Neuronal stem cell (in vitro differentiated cells): ENCODE measurements around the gene MROH2B.

Experiments used
- DNase-seq: peaks from one replicate; pipeline ENCODE4 v3.0.0-alpha.2; 2013; ENCODE audit warnings: low spot score
- H2AFZ ChIP-seq: one replicate; pipeline ENCODE4 v1.6.1; 2013; ENCODE audit warnings: mild to moderate bottlenecking, low read length, inconsistent platforms
- H2AK5ac ChIP-seq: 2 replicates; pipeline ENCODE4 v1.6.1; 2013; ENCODE audit warnings: low read depth, mild to moderate bottlenecking, inconsistent platforms, low read length, moderate library complexity, mixed read lengths
- H2BK120ac ChIP-seq: 2 replicates; pipeline ENCODE4 v1.6.1; 2013; ENCODE audit warnings: low read depth, mild to moderate bottlenecking, inconsistent platforms, low read length, moderate library complexity, mixed read lengths
- H2BK12ac ChIP-seq: one replicate; pipeline ENCODE4 v1.6.1; 2013; ENCODE audit warnings: low read length, inconsistent platforms
- H2BK15ac ChIP-seq: 2 replicates; pipeline ENCODE4 v1.6.1; 2013; ENCODE audit warnings: mild to moderate bottlenecking, low read length, inconsistent platforms, mixed read lengths
- H2BK5ac ChIP-seq: one replicate; pipeline ENCODE4 v1.6.1; 2013; ENCODE audit warnings: inconsistent platforms, mild to moderate bottlenecking, low read length, moderate library complexity
- H3K14ac ChIP-seq: one replicate; pipeline ENCODE4 v1.6.1; 2013; ENCODE audit warnings: low read length, inconsistent platforms
- H3K18ac ChIP-seq: 2 replicates; pipeline ENCODE4 v1.6.1; 2013; ENCODE audit warnings: low read length, inconsistent platforms
- H3K23ac ChIP-seq: 2 replicates; pipeline ENCODE4 v1.6.1; 2013; ENCODE audit warnings: low read depth, mild to moderate bottlenecking, mixed read lengths, low read length, inconsistent platforms; ENCODE audit not compliant: poor library complexity
- H3K27ac ChIP-seq: replicated peaks from 3 replicates; pipeline ENCODE4 v1.5.1; 2013; ENCODE audit warnings: low read length, inconsistent platforms
- H3K27me3 ChIP-seq, 3 experiments: 2 replicates each; pipeline ENCODE4 v1.6.1; 2013; ENCODE audit warnings: low read length in 3 of 3, mild to moderate bottlenecking in 2 of 3, inconsistent platforms in 1 of 3, low read depth in 1 of 3, mixed read lengths in 1 of 3, moderate library complexity in 1 of 3; ENCODE audit not compliant: control insufficient read depth in 3 of 3, insufficient read depth in 3 of 3
- H3K36me3 ChIP-seq, 2 donors: replicated peaks in 1 of 2; 2 replicates each; pipeline ENCODE4 v1.6.1; 2013; ENCODE audit warnings: low read length in 2 of 2; ENCODE audit not compliant: control insufficient read depth in 2 of 2, insufficient read depth in 2 of 2
- H3K4ac ChIP-seq: 2 replicates; pipeline ENCODE4 v1.6.1; 2013; ENCODE audit warnings: inconsistent platforms, mild to moderate bottlenecking, low read length, moderate library complexity
- H3K4me1 ChIP-seq, 2 donors: 1 replicate in 1 of 2; 2 replicates in 1 of 2; pipeline ENCODE4 v1.6.1; 2013; ENCODE audit warnings: low read length in 2 of 2, low read depth in 1 of 2; ENCODE audit not compliant: control insufficient read depth in 2 of 2, insufficient read depth in 1 of 2
- H3K4me2 ChIP-seq: one replicate; pipeline ENCODE4 v1.6.1; 2013; ENCODE audit warnings: mild to moderate bottlenecking, low read length, inconsistent platforms; ENCODE audit not compliant: insufficient read depth, poor library complexity, severe bottlenecking
- H3K4me3 ChIP-seq, 2 donors: 2 replicates each; pipeline ENCODE4 v1.5.1; 2013; ENCODE audit warnings: low read length in 2 of 2, mild to moderate bottlenecking in 2 of 2, inconsistent platforms in 1 of 2, moderate library complexity in 1 of 2
- H3K79me1 ChIP-seq: one replicate; pipeline ENCODE4 v1.6.1; 2013; ENCODE audit warnings: low read depth, mild to moderate bottlenecking, inconsistent platforms, low read length, moderate library complexity
- H3K9ac ChIP-seq: one replicate; pipeline ENCODE4 v1.6.1; 2013; ENCODE audit warnings: mild to moderate bottlenecking, low read depth, low read length, inconsistent platforms; ENCODE audit not compliant: poor library complexity
- H3K9me3 ChIP-seq, 2 donors: replicated peaks in 1 of 2; 2 replicates each; pipeline versions ENCODE3 to v1.6.1; 2013; ENCODE audit warnings: low read length in 2 of 2, mild to moderate bottlenecking in 2 of 2, inconsistent platforms in 1 of 2, low read depth in 1 of 2, mixed read lengths in 1 of 2, moderate library complexity in 1 of 2; ENCODE audit not compliant: control insufficient read depth in 2 of 2, insufficient read depth in 1 of 2
- H4K8ac ChIP-seq: one replicate; pipeline ENCODE4 v1.6.1; 2013; ENCODE audit warnings: low read depth, mild to moderate bottlenecking, inconsistent platforms, low read length, moderate library complexity
- H4K91ac ChIP-seq: one replicate; pipeline ENCODE4 v1.6.1; 2013; ENCODE audit warnings: low read length, low read depth, mild to moderate bottlenecking, inconsistent platforms; ENCODE audit not compliant: poor library complexity
- WGBS, 2 donors: extraction: QIAGEN DNeasy Blood & Tissue Kit; methylation state at CpG; one replicate each; pipeline ENCODE4 v1.1.7; 2013; ENCODE audit warnings: missing lambda C conversion rate in 2 of 2, mixed read lengths in 1 of 2; ENCODE audit not compliant: insufficient read length in 2 of 2, insufficient replicate concordance in 1 of 2; ENCODE audit errors: extremely low coverage in 2 of 2; 5-methylcytosine and 5-hydroxymethylcytosine counted together

The MROH2B gene

GRCh38 chr5:40999142-40999541 lies 72.0 kb downstream of the MROH2B start:
- Histone ChIP-seq H3K4me3 (no peak overlapping the region), H2BK5ac (no peak overlapping the region), H3K9ac (no peak overlapping the region), H3K4me1 (no peaks in the 10 kb centered on the region), H2AK5ac (no peak overlapping the region), H2BK12ac (no peak overlapping the region), H3K79me1 (no peaks in the 10 kb centered on the region), H4K8ac (no peak overlapping the region), H3K4ac (no peak overlapping the region), H3K9me3 (no peaks in the 10 kb centered on the region), H3K18ac (no peak overlapping the region), H3K4me2 (no peak overlapping the region), H4K91ac (no peak overlapping the region), H2AFZ (no peak overlapping the region), H2BK120ac (no peak overlapping the region), H3K23ac (no peak overlapping the region), H3K27ac (no peak overlapping the region), H3K27me3 (no peaks in the 10 kb centered on the region), H2BK15ac (no peak overlapping the region), H3K14ac (no peak overlapping the region), H3K36me3 (no peaks in the 10 kb centered on the region)
- no peak for DNase-seq
- no CpG with 5 or more reads among the region's 1 CpG for WGBS, 2 donors

- no peak overlapping the region for H2AFZ ChIP-seq
- no peak overlapping the region for H3K14ac ChIP-seq
- H3K79me1 ChIP-seq: no peaks in the 10 kb centered on the region
- no peaks in the 10 kb centered on the region for H3K36me3 ChIP-seq
- no peak overlapping the region for H3K23ac ChIP-seq
- no peak overlapping the region for H4K8ac ChIP-seq
- H3K4me1 ChIP-seq: no peaks in the 10 kb centered on the region
- H3K4ac ChIP-seq: no peak overlapping the region
- no peak overlapping the region for H2BK120ac ChIP-seq
- no peak overlapping the region for H3K27ac ChIP-seq
- no peak overlapping the region for H3K9ac ChIP-seq
- H2AK5ac ChIP-seq: no peak overlapping the region
- H2BK15ac ChIP-seq: no peak overlapping the region
- DNase-seq: no peak
- H4K91ac ChIP-seq: no peak overlapping the region
- no CpG with 5 or more reads among the region's 5 CpGs for WGBS, 2 donors
- H3K27me3 ChIP-seq: no peaks in the 10 kb centered on the region
- no peak overlapping the region for H3K4me2 ChIP-seq
- no peak overlapping the region for H3K4me3 ChIP-seq
- H3K18ac ChIP-seq: no peak overlapping the region
- no peak overlapping the region for H2BK12ac ChIP-seq
- no peaks in the 10 kb centered on the region for H3K9me3 ChIP-seq
- H2BK5ac ChIP-seq: no peak overlapping the region
Observed at GRCh38 chr5:40995801-40996586, 75.1 kb downstream of the MROH2B start.

- no peak overlapping the region for H2BK15ac ChIP-seq
- no peak overlapping the region for H2BK12ac ChIP-seq
- H4K8ac ChIP-seq: no peak overlapping the region
- H3K4me3 ChIP-seq: no peak overlapping the region
- no peak overlapping the region for H3K4ac ChIP-seq
- no peaks in the 10 kb centered on the region for H3K36me3 ChIP-seq
- no peaks in the 10 kb centered on the region for H3K4me1 ChIP-seq
- DNase-seq: no peak
- no peaks in the 10 kb centered on the region for H3K27me3 ChIP-seq
- no peak overlapping the region for H2AFZ ChIP-seq
- no peak overlapping the region for H3K9ac ChIP-seq
- no peak overlapping the region for H3K14ac ChIP-seq
- H3K23ac ChIP-seq: no peak overlapping the region
- H2BK120ac ChIP-seq: no peak overlapping the region
- no peaks in the 10 kb centered on the region for H3K79me1 ChIP-seq
- H3K4me2 ChIP-seq: no peak overlapping the region
- no peak overlapping the region for H2BK5ac ChIP-seq
- H2AK5ac ChIP-seq: no peak overlapping the region
- H3K9me3 ChIP-seq: no peaks in the 10 kb centered on the region
- no CpG with 5 or more reads among the region's 5 CpGs for WGBS, 2 donors
- H4K91ac ChIP-seq: no peak overlapping the region
- H3K18ac ChIP-seq: no peak overlapping the region
- H3K27ac ChIP-seq: no peak overlapping the region
Observed at GRCh38 chr5:40991981-40992559, 79.1 kb downstream of the MROH2B start.

GRCh38 chr5:40991168-40991980 lies 79.8 kb downstream of the MROH2B start:
- Histone ChIP-seq H4K91ac (no peak overlapping the region), H3K4me3 (no peak overlapping the region), H3K18ac (no peak overlapping the region), H4K8ac (no peak overlapping the region), H3K27me3 (no peaks in the 10 kb centered on the region), H3K4me1 (no peaks in the 10 kb centered on the region), H2BK12ac (no peak overlapping the region), H2BK15ac (no peak overlapping the region), H3K14ac (no peak overlapping the region), H3K9ac (no peak overlapping the region), H3K4me2 (no peak overlapping the region), H2AK5ac (no peak overlapping the region), H3K36me3 (no peaks in the 10 kb centered on the region), H3K4ac (no peak overlapping the region), H3K9me3 (no peaks in the 10 kb centered on the region), H3K23ac (no peak overlapping the region), H3K79me1 (no peaks in the 10 kb centered on the region), H3K27ac (no peak overlapping the region), H2BK5ac (no peak overlapping the region), H2BK120ac (no peak overlapping the region), H2AFZ (no peak overlapping the region)
- WGBS, 2 donors: no CpG with 5 or more reads among the region's 2 CpGs
- DNase-seq: no peak
